ENCODE data around the gene GRM1. TPM values are rescaled to one million over a fixed set of nuclear protein-coding genes. Genes with fewer than 3 reads are reported as not detected.

Gene GRM1
- total RNA-seq, 2 experiments from 2014 or later: not detected

GRCh38 chr6:146277142-146277541 lies 248.3 kb downstream of the GRM1 start:
- Mint-ChIP-seq H3K36me3 (ENCODE audit: low read depth) (no peaks in the 10 kb centered on the region), H3K27ac (no peak overlapping the region), H3K27me3 (peaks cover 4% of the 10 kb centered on the region), H3K4me1 (ENCODE audit: low read depth) (no peaks in the 10 kb centered on the region), H3K9me3 (no peaks in the 10 kb centered on the region), H3K4me3 (no peak overlapping the region)
- POLR2A ChIA-PET: no interaction called here
- no peak for ATAC-seq (ENCODE audit: poor library complexity)
- no peak overlapping the region for H3K4me3 ChIP-seq (ENCODE audit: low read length)
- H3K27ac ChIP-seq (ENCODE audit: low read depth in 1 of 2, low read length in 2 of 2): no peak overlapping the region
- TF ChIP-seq CTCF (IDR thresholded peaks at IDR 0.05): no peak
- intact Hi-C loops (cut with DNase I, micrococcal nuclease): no loop called here
- no peaks in the 10 kb centered on the region for H3K27me3 ChIP-seq (ENCODE audit: control insufficient read depth in 1 of 2, insufficient read depth in 2 of 2, low read length in 2 of 2)
- no peaks in the 10 kb centered on the region for H3K4me1 ChIP-seq (ENCODE audit: insufficient read depth, low read length)
- no peak for DNase-seq
- no peaks in the 10 kb centered on the region for H3K9me3 ChIP-seq (ENCODE audit: control insufficient read depth in 1 of 2, insufficient read depth in 1 of 2, low read length in 2 of 2)
- CTCF ChIA-PET: interaction anchor here (0.9 kb wide), 1 partner anchor 16 kb away, joined by 3 read pairs; no protein-coding TSS in a partner anchor
- H3K36me3 ChIP-seq (ENCODE audit: insufficient read depth, low read length): no peaks in the 10 kb centered on the region

GRCh38 chr6:146281651-146282362 lies 252.9 kb downstream of the GRM1 start:
- Mint-ChIP-seq H3K36me3 (ENCODE audit: low read depth) (no peaks in the 10 kb centered on the region), H3K9me3 (no peaks in the 10 kb centered on the region), H3K27me3 (no peaks in the 10 kb centered on the region), H3K4me3 (no peak overlapping the region), H3K4me1 (ENCODE audit: low read depth) (no peaks in the 10 kb centered on the region), H3K27ac (no peak overlapping the region)
- ChIA-PET CTCF (no interaction called here), POLR2A (no interaction called here)
- no peak overlapping the region for H3K27ac ChIP-seq (ENCODE audit: low read depth in 1 of 2, low read length in 2 of 2)
- no peaks in the 10 kb centered on the region for H3K9me3 ChIP-seq (ENCODE audit: control insufficient read depth in 1 of 2, insufficient read depth in 1 of 2, low read length in 2 of 2)
- no peak for ATAC-seq (ENCODE audit: poor library complexity)
- no peaks in the 10 kb centered on the region for H3K27me3 ChIP-seq (ENCODE audit: control insufficient read depth in 1 of 2, insufficient read depth in 2 of 2, low read length in 2 of 2)
- no peaks in the 10 kb centered on the region for H3K4me1 ChIP-seq (ENCODE audit: insufficient read depth, low read length)
- TF ChIP-seq CTCF (IDR thresholded peaks at IDR 0.05): no peak
- intact Hi-C loops (cut with DNase I, micrococcal nuclease): no loop called here
- no peak for DNase-seq
- no peaks in the 10 kb centered on the region for H3K36me3 ChIP-seq (ENCODE audit: insufficient read depth, low read length)
- no peak overlapping the region for H3K4me3 ChIP-seq (ENCODE audit: low read length)

GRCh38 chr6:146282837-146283236 lies 254.0 kb downstream of the GRM1 start:
- Mint-ChIP-seq H3K4me3 (no peak overlapping the region), H3K9me3 (no peaks in the 10 kb centered on the region), H3K27ac (no peak overlapping the region), H3K27me3 (no peaks in the 10 kb centered on the region), H3K4me1 (ENCODE audit: low read depth) (no peaks in the 10 kb centered on the region), H3K36me3 (ENCODE audit: low read depth) (no peaks in the 10 kb centered on the region)
- Histone ChIP-seq H3K36me3 (ENCODE audit: insufficient read depth, low read length) (no peaks in the 10 kb centered on the region), H3K4me1 (ENCODE audit: insufficient read depth, low read length) (no peaks in the 10 kb centered on the region), H3K4me3 (ENCODE audit: low read length) (no peak overlapping the region), H3K9me3 (ENCODE audit: control insufficient read depth in 1 of 2, insufficient read depth in 1 of 2, low read length in 2 of 2) (no peaks in the 10 kb centered on the region), H3K27ac (ENCODE audit: low read depth in 1 of 2, low read length in 2 of 2) (no peak overlapping the region), H3K27me3 (ENCODE audit: control insufficient read depth in 1 of 2, insufficient read depth in 2 of 2, low read length in 2 of 2) (no peaks in the 10 kb centered on the region)
- POLR2A ChIA-PET: no interaction called here
- ATAC-seq (ENCODE audit: poor library complexity) (no peak), DNase-seq (no peak)
- no peak for TF ChIP-seq CTCF (IDR thresholded peaks at IDR 0.05)
- CTCF ChIA-PET: no interaction called here
- intact Hi-C loops (cut with DNase I, micrococcal nuclease): no loop called here

Measured in CD4-positive, alpha-beta T cell (primary cell).